Erythroblast (primary cell): ENCODE measurements around the gene TPM2.

ENCODE experiments used
- DNase-seq, 2 experiments: peaks; one replicate each; lab custom pipeline; 2025; lab: John Stamatoyannopoulos, UW
- GATA1 ChIP-seq: IDR thresholded peaks from 2 replicates; pipeline ENCODE4 v1.6.1; 2011; ENCODE audit warnings: low read depth, mild to moderate bottlenecking, control low read depth, low read length, moderate library complexity
- POLR2A ChIP-seq: IDR thresholded peaks from 2 replicates; pipeline ENCODE4 v1.6.1; 2011; ENCODE audit warnings: mild to moderate bottlenecking, low read length

The TPM2 gene

DNA sequence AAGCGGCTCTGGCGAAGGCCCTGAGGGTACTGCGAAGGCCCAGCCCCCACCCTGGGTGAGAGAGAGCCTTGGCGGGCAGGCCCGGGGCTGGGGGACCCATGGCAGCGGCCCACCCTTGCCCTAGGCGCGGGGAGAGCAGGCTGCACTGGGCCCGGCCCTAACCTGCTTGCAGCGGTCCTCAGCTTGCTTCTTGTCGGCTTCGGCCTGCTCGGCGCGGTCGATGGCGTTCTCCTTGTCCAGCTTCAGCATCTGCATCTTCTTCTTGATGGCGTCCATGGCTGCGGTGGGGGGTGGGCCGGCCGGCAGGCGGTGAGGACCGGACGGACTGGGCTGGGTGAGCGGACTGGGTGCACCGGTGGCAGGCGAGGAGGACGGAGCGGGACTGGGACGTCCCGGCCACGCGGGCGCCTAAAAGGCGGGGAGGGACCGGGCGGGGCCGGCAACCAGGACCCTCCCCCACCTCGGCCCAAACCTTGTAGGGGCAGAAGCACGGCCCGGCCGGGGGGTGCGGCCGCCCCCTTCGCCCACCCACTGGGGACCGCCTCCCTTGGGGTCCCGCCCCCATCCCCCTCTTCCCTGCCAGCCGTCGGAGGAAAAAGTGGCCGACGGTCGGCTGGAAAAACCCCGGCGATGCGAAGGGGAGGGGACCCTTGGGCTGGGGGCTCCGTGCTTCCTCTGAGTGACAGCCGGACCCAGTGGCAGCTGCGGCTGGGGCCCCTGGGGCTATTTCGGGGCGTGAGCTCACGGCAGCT is at the start of gene TPM2:
TSS of gene TPM2 (minus strand) at position 384 of the 752 bp plus-strand sequence. CDS start at position 276, 108 bp downstream.
- TF ChIP-seq GATA1 (no peak), POLR2A (no peak)
- no peak for DNase-seq

DNA sequence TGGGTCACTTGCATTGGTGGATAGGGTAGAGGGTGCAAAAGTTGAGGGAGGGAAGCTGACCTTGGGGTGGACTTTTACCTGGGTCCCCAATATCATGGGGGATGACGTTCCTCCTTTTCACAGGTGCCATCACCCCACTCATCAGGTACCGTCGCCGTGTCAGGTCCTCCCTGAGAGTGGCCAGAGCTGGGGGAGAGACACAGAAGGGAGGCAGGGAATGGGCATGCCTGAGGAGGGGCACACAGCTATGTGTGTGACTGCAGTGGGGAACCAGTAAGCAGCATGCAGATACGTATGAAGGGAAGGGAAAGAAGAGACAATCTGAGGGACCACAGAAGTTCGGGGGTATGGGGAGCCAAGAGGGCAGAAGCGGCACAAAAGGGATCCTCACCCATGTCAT is 49.2 kb upstream of the TPM2 start:
- no peak for DNase-seq
- TF ChIP-seq POLR2A, result no peak
- no peak for TF ChIP-seq GATA1

DNA sequence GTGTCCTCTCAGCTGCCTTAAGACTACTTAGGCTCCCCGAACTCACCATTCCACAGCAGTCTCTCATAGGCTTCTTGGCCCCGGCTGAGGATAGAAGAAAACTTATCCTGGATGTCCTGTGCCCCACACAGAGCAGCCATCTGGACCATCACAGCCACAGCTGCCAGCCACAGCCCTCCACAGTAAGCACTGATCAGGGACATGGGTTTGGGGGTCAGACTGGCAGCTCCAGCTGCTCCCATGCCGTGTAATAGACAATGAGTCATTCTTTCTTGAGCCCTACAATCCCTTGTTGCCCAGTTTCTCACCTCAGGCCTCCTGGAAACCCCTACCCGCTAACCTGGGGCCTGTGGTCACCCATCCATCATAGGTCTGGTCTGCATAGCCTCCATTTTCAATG is 48.5 kb upstream of the TPM2 start:
- no peak for DNase-seq
- TF ChIP-seq GATA1 (no peak), POLR2A (no peak)

DNA sequence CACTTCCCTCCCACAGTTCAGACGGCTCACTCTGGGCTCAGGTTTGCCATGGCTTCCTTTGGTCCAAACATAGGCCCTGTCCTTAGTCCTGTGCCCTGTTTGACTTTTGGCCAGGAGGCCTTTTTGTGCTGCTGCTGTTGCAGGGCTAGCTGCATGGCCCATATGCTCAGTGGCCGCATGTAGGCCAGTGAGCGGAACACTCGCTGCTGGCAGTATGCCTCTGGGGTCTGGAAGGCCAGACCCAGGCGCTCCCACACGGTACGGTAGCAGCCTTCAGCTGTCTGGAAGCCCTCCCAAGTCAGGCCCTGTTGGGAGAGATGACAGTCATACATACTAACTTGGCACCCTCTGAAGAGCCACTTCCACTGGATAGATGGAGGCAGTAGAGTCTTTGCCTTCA is 47.4 kb upstream of the TPM2 start:
- DNase-seq, result no peak
- TF ChIP-seq POLR2A (no peak), GATA1 (no peak)

DNA sequence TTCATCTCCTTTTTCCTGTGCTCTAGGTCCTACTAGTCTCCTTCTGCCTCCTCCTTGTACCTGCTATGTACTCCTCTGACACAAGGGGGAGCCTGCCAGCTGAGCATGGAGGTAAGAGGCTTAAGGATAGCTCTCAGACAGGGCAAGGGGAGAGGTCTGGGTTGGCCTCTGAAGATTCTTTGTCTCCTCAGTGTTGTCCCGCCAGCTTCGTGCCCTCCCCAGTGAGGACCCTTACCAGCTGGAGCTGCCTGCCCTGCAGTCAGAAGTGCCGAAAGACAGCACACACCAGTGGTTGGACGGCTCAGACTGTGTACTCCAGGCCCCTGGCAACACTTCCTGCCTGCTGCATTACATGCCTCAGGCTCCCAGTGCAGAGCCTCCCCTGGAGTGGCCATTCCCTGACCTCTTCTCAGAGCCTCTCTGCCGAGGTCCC is 46.5 kb upstream of the TPM2 start:
- TF ChIP-seq GATA1 (no peak), POLR2A (no peak)
- peak; percentile 79 to 85 for DNase-seq

DNA sequence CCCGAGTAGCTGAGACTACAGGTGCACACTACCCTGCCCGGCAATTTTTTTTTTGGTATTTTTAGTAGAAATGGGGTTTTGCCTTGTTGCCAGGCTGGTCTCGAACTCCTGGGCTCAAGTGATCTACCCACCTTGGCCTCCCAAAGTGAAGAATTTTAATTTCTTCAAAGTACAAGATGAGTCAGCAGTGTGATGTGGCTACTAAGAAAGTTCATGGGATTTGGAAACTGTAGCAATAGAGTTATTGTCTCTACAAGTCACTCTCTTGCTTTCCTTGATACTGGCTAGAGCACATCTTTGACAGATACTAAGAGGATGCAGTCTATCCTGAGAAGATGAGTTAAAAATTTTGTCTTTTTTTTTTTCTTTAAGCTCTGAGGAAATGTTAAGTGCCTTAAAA is 44.4 kb upstream of the TPM2 start:
- TF ChIP-seq POLR2A (no peak), GATA1 (no peak)
- no peak for DNase-seq

DNA sequence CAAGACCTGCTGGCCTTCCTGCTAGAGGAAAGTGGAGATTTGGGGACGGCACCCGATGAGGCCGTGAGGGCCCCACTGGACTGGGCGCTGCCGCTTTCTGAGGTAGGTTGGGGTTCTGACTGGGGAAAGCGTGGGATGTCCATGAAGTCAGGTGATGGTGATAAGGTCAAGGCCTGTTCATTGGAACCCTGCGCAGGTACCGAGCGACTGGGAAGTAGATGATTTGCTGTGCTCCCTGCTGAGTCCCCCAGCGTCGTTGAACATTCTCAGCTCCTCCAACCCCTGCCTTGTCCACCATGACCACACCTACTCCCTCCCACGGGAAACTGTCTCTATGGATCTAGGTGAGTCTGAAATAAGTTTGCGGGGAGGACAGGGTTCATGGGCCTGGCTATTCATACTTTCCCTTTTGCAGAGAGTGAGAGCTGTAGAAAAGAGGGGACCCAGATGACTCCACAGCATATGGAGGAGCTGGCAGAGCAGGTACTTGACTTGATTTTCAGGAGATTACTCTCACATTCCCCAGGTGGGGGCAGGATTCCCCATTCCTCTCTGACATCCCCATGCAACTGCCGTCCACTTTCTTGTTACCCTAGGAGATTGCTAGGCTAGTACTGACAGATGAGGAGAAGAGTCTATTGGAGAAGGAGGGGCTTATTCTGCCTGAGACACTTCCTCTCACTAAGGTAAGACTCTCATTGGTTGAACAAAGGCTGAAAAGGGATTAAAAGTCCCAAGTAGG is 43.2 kb upstream of the TPM2 start:
- TF ChIP-seq POLR2A (no peak), GATA1 (no peak)
- DNase-seq, result peak; percentile 55 to 61

DNA sequence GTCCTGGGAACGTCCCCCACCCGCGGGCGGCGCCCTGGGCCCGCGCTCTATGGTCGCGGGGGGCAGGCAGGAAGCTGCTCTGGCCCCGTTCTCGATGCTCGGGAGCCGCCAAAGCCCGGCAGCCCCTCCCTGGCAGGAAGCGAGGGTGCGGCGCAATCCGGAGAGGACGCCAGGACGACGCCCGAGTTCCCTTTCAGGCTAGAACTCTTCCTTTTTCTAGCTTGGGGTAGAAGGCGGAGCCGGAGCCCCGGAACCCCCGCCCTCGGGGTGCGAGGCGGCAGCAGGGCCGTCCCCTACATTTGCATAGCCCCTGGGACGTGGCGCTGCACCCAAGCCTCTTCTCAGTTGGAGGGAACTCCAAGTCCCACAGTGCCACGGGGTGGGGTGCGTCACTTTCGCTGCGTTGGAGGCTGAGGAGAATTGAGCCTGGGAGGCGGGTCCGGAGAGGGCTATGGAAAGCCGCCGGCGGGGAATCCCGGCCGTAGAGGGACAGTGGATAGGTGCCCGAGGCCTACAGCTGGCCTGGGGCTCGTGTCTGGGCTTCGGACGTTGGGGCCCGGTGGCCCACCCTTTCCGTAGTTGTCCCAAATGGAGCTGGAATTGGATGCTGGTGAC is 42.6 kb upstream of the TPM2 start, which contains the start of the genes CREB3 and TLN1:
TSS of gene CREB3 (plus strand) at position 482 of the 615 bp plus-strand sequence. CDS start at position 589, 107 bp downstream.
TSS of gene TLN1 (minus strand) at position 11 of the 615 bp plus-strand sequence. CDS start 6,501 bp downstream, outside the sequence.
- DNase-seq, result peak; percentile 96 to 97
- peak; percentile 76 for TF ChIP-seq POLR2A
- TF ChIP-seq GATA1, result no peak

DNA sequence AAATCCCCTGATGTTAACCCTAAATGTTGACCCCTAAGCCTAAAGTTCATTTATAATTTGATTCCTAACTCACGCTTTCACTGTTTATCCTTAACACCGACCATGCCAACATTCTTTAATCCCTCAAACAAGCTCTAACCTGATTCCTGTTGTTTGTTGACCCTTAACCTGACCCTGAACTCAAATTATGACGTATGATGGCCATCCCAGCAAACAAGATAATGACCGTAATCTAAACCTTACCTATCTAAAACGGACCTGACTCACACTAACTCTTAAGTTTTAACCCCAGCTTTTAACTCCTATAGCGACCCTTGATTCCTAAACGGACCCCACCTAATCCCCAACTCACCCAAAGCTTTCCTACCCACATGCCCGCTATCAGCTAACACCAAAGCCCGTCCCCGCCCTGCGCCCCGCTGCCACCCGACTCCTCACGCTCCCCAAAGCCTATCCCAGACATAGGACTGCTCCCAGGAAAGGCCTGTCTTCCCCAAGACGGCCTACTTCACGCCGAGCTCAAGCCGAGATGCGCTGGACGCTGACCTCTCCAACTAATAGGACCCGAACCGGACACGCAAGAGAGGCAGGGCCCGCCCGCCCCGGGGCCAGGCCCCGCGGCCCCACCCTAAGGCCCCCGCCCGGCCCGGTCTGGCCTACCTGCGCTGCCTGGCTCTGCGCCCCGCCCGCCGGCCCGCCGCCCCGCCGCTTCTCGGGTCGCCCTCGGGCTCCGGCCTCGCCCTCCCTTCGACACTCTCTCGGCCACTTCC is 41.9 kb upstream of the TPM2 start:
- no peak for TF ChIP-seq POLR2A
- TF ChIP-seq GATA1, result no peak
- DNase-seq, result no peak

DNA sequence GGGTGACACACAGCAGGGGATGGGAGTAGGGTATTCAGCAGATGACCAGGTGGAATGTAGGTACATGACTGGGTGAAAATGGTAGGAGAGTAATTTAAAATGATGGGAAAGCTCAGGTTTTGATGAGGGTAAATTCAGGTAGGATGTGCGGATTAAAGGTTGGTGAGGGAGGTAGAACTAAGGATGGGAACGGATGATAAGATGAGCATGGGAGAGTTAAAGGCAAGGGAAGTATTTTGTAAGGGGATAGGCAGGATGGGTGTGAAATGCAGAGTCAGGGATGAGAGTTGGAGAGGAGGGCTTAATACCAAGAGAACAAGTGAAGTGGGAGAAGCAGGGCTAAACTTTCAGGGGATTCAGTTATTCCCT is 40.7 kb upstream of the TPM2 start:
- TF ChIP-seq GATA1 (no peak), POLR2A (no peak)
- DNase-seq, result peak in 1 of 2 experiments; percentile 43

DNA sequence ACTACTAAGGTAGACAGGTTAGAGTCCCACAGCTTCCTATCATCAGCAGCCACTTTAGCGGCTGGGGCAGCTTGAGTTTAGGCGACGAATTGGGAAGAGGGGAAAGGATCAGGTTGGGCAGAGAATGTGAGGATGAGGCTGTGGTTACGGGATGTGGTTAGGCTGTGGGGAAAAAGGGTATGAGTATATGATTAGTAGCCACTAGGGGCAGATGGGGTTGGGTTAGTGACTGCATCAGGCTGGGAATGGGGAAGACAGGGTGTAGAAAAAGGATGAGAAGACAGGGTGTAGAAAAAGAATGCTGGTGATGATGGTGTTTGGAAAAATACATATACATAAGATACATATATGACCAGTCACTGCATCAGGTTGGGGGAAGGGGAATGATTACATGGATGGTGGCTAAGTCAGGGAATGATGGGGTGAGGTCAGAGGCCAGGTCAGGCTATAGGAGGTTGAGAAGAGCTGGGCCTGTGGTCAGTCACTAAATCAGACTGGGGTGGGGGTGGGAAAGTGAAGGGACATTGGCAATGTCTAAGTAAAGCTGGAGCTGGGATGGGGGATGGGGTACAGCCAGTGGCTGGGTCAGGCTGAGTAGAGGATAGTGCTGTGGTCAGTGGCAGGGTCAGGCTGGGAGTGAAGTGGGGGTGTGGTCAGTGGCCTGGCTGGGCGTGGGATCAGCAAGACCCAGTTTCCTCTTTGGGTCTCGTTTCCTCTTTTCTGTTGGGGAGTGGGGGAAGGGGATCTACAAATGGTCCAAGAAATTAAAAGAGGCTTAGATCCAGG is 40.2 kb upstream of the TPM2 start:
- TF ChIP-seq GATA1 (no peak), POLR2A (no peak)
- DNase-seq, result peak; percentile 70 to 77

DNA sequence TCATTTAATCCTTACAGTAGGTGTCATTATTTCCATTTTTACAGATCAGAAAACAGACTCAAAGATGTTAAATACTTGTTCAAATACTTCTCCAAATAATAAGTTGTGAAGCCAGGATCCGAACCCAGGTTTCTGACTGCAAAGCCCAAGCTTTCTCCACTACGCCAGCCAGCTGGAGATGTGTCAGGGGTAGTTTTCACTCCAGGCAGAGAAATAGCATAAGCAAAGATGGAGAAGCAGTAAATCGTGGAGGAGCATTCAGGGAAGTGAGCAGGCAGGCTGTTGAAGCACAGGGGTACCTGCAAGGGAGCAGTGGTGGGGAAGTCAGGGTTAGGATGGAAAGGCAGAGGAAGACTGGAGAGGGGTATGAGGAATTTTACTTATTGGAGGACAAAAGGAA is 39.4 kb upstream of the TPM2 start:
- TF ChIP-seq GATA1 (no peak), POLR2A (no peak)
- DNase-seq, result peak; percentile 27 to 47
